ENCODE results near the gene PLA2G4E.

Gene PLA2G4E

GRCh38 chr15:42024303-42024702 is 3.5 kb upstream of the PLA2G4E start:
- in situ Hi-C loops (cut with MboI; ENCODE audit: low sequenced_read_pairs) = no loop called here

DNA sequence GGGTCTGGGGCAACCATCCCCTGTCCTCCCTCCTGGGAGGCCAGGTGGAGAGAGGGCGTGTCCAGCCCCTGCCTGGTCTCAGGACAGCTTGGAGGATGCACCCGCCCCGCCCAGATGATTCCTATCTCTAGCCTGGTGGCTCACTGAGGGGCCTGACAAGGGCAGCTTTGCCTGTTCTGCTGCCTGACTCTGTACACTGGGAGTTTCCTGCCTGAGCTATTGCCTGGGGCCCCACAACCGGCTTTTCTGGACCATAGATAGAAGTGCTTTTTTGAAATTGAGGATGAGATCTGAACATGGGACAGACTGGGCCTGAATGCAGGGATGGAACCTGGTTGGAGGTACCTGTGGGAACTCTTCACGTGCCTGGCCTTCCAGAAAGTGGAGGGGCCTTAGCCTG is 751 bp upstream of the PLA2G4E start:
- in situ Hi-C loops (cut with MboI; ENCODE audit: low sequenced_read_pairs) = no loop called here

DNA sequence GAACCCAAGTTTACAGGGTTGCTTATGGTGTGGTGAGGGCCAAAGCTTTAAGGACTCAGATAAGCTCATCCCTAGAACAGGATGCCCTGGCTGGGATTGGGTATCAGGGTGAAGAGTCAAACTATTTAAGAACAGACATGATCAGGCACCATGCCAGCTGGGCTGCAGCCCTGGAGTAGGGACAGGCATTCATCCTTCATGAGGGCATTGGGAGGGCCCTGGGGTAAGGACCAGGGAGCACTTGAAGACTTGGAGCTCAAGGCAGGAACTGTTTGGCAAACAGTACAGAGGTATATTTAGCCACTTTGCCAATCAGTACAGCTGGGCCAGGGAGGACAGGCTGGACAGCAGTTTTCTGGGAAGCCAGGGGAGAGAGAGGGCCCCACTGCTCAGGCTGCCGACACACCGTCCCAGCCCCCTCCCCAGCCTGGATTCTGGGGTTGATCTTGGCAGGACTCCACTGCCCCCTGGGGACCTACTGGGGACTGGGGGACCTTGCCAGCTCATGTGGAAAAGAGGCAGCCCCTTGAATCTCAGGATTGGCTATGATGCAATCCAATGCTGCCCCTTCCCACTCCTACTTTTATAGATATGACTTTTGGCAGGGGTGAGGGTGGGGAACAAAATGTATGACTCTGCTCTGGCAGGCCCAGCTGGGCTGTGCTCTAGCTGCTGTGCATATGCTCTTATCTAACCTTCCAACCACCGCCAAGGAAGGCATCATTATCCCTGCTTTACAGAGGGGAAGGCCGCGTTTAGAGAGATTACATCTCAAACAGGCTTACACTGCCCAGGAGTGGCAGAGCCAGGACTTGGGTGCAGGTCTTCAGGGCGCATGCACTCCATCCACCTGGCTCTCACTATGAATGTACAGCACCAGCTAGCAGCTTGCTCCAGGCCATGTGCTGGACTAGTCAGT is 2.3 kb downstream of the PLA2G4E start:
- in situ Hi-C loops (cut with MboI; ENCODE audit: low sequenced_read_pairs) = no loop called here

DNA sequence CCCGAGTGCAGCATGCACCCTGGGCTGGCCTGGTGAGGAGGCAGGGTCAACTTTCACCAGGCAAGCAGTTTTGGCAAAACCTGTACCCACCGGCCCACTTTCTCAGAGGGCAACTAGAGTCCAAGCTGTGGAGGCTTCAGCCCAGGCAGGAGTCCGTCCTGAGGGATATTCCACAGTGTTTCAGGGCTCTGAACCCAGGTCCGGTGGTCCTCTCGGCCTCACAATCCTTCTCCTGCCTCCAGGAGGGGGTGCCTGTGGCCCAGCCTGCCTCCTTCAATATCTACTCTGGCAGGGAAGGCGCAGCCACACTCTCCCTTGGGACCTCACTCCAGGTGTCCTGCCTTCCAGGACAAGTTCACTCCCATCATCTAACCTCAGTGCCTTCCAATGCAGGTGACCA is 3.9 kb downstream of the PLA2G4E start:
- in situ Hi-C loops (cut with MboI; ENCODE audit: low sequenced_read_pairs) = no loop called here

DNA sequence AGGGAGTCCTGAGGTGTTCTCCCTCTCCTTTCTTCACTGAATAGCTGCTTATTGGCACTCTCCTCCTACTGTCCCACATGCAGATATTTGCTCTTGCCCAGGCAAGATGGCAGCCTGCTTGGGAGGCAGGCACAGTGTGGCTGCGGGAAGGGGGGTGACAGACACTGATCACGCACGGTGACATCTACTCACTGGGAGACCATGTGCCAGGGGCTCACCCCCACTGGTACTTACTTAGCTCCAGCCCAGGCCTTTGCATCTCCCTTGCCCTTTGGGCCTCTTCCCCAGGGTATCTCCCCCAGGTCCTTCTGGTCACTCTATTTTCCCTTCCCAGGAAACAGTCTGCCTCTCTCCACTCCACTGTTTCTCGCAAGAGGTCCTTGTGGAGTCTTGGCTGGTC is 6.4 kb downstream of the PLA2G4E start:
- in situ Hi-C loops (cut with MboI; ENCODE audit: low sequenced_read_pairs) = no loop called here

GRCh38 chr15:42012928-42013482 is 7.8 kb downstream of the PLA2G4E start:
- in situ Hi-C loops (cut with MboI; ENCODE audit: low sequenced_read_pairs) = no loop called here

- in situ Hi-C loops (cut with MboI; ENCODE audit: low sequenced_read_pairs) = no loop called here
Observed at GRCh38 chr15:42012241-42012640, 8.6 kb downstream of the PLA2G4E start.

GRCh38 chr15:42011074-42011473 is 9.8 kb downstream of the PLA2G4E start:
- in situ Hi-C loops (cut with MboI; ENCODE audit: low sequenced_read_pairs) = no loop called here

GRCh38 chr15:42010434-42010833 is 10.4 kb downstream of the PLA2G4E start:
- in situ Hi-C loops (cut with MboI; ENCODE audit: low sequenced_read_pairs) = no loop called here

DNA sequence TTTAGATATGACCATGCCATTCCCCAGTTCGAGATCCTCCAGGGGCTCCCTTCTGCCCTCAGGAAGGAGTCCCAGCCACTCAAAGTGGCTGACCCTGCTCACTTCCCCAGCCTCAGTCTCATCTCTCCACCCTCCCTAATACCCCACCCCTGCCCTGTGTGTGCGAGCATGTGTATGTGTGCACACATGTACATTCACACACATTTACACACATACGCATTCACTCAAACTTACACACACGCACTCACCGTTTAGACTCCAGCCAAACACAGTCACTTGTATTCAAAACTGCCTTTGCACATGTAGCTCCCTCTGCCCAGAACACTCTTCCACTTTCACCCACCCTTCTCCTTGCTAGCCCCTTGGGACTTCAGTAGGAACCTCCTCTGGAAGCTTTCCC is 11.4 kb downstream of the PLA2G4E start:
- in situ Hi-C loops (cut with MboI; ENCODE audit: low sequenced_read_pairs) = no loop called here

DNA sequence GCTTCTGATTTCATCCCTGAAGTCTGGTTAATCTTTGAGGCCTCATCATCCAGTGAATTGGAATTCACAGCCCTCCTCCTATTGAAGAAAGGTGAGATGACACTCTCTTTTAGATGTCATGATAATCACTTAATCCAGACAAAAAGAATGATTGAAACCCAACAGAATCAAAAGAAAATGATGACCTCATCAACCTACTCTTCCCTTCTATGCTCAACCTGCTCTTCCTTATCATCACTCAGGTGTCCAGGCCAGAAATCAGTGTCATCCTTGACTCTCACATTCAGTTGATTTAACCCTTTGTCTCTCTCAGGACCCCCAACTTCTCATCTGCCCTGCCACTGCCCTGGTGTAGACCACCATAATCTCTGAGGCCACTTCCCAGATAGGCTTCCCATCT is 11.8 kb downstream of the PLA2G4E start:
- in situ Hi-C loops (cut with MboI; ENCODE audit: low sequenced_read_pairs) = no loop called here

DNA sequence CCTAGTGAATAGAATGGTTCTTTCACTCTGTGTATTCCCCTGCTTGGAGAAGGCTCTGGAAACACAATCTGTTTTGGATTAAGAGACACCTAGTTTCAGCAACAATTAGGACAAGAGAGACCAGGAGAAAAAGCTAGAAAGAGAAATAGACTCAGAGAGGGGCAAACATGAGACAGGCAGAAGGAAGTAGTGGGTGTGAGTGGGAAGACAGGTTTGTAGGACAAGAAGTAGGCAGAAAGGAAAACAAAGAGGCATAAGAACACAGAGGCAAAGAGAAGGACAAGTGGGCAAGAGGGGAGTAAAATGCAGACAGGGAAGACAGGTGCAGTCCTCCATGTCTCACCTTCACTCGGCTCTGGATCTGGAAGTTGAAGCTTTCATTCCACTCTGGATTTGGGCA is 13.5 kb downstream of the PLA2G4E start:
- in situ Hi-C loops (cut with MboI; ENCODE audit: low sequenced_read_pairs) = no loop called here

DNA sequence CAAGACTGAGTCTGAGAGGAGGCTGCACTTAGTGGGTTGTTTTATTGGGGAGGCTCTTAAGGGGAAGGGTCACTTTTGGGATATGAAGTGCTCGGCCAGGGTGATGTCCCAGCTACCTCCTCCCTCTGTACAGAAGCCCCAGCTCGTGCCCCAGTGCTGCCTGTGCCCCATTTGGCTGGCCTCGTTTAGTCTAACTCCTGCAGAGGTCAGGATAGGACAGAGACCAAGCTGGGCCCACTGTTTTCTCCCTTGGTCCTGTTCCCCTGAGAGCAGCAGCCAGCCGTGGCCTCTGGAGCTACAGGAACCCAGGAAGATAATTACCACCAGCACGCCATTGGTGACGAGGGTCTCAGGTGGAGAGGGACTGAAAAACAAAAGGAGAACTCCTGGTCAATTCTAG is 18.5 kb downstream of the PLA2G4E start:
- in situ Hi-C loops (cut with MboI; ENCODE audit: low sequenced_read_pairs) = no loop called here

GRCh38 chr15:42001236-42001635 is 19.6 kb downstream of the PLA2G4E start:
- in situ Hi-C loops (cut with MboI; ENCODE audit: low sequenced_read_pairs) = no loop called here

DNA sequence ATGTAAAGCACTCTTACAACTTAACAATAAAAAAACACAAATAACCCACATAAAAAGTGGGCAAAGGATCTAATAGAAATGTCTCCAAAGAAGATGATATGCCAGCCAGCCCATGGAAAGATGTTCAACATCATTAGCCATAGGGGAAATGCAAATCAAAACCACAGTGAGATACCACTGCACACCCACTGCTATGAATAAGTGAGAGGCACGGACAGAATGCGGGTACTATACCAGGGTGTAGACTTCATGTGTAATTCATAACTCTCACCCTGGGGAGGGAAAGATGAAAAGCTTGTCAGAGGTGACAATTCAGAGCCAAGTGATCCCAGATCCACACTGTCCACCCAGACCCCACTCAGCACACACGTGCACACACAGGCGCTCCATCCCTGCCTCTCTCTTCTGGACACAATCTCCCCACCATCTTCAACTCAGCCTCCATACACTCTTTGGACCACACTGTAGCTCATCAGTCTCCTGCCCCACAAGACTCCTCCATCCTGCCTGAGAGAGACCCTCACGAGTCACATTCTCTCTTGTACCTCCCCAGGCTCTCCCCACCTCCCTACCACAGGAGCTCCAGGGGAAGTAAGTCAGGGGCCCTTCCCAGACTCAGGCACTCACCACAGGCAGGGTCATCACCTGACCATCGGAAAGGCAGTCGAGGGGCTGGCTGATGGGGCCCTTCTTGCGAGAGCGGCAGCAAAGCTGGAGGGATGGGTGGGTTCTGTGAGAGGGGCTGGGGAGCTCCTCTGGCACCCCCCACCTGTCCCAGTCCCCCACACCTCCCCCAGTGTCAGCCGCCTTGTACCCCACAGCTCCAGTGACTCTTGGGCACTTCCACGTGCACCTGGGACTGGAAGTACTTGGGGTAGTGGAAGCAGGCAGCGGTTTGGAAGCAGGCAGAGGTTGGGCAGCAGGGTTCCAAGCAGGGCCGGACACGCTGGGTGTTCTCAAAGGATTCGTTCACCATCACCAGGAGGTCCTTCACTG is 21.3 kb downstream of the PLA2G4E start:
- in situ Hi-C loops (cut with MboI; ENCODE audit: low sequenced_read_pairs) = loop anchor here (25.0 kb wide), 1 partner anchor 138 kb away; no protein-coding TSS in a partner anchor

DNA sequence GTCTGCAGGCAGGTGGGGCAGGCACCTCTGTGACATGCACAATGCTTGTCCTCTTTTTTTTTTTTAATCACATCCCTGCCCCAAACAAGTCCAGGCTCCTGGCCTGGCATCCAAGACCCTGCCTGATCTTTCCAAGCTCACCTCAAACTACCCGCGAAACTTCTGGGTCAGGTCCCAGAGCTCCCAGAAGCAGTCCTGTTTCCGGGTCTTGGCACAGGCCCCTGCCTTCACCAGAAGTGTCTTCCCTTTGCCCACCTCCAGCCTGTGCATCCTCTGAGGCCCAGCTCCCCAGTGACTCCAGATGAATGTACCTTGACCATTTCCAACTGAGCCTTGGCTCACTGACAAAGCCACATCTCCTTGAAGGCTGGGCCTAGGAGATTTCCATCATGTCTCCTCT is 23.0 kb downstream of the PLA2G4E start:
- in situ Hi-C loops (cut with MboI; ENCODE audit: low sequenced_read_pairs) = loop anchor here (25.0 kb wide), 1 partner anchor 139 kb away; no protein-coding TSS in a partner anchor

DNA sequence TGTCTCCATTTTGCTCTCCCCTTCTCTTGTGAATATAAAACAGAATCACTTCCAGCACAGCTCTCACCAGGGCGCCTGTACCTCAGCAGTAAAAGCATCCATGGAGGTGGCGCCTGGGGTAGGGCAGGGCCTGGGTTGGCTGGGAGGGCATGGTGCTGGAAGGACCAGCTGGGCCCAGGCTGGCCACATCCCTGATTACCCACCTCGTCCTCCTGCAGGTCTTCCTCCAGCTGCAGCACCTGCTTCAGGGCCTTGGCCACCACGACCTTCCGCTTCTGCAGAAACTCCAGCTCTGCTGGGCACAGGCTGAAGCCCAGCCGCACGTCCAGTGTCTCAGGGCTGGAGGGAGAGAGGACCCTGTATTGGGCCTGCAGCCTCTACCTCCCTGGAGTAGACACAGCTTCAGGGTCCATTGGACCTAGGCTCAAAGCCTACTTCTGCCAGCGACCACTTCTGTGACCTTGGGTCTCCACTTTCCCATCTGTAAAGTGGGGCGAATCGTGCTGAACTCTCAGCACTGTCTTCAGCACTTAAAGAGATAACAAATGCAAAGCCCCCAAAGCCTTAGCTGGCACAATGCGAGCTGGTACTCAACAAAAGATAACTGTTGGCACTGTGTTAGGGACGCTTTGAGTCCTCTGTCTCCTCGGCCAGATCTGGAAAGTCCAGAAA is 23.8 kb downstream of the PLA2G4E start:
- in situ Hi-C loops (cut with MboI; ENCODE audit: low sequenced_read_pairs) = loop anchor here (25.0 kb wide), 1 partner anchor 140 kb away; no protein-coding TSS in a partner anchor

GRCh38 chr15:41996376-41996775 is 24.5 kb downstream of the PLA2G4E start:
- in situ Hi-C loops (cut with MboI; ENCODE audit: low sequenced_read_pairs) = loop anchor here (25.0 kb wide), 1 partner anchor 141 kb away; no protein-coding TSS in a partner anchor

DNA sequence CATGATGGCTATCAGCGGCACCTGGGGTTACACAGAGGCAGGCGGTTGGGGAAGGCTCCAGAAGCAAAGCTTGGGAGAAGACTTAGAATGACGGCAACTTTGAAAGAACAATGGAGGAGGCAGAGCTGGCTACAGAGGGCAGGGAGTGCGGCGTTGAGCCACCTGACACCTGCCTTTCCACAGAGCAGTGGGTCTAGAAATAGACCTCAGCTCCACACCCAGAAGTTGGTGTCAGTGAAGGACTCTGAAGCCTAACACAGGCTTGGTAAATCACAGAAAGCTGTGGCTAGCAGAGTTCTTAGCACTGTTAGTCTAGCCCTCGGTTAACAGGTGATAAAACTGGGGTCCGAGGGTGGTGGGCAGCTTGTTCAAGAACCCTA is 25.4 kb downstream of the PLA2G4E start:
- in situ Hi-C loops (cut with MboI; ENCODE audit: low sequenced_read_pairs) = loop anchor here (25.0 kb wide), 1 partner anchor 142 kb away; no protein-coding TSS in a partner anchor

- in situ Hi-C loops (cut with MboI; ENCODE audit: low sequenced_read_pairs) = loop anchor here (25.0 kb wide), 1 partner anchor 142 kb away; no protein-coding TSS in a partner anchor
Observed at GRCh38 chr15:41994772-41995475, 25.9 kb downstream of the PLA2G4E start.
